HG02623 (cell line): ENCODE data around the gene RBM38.

Experiments
- ATAC-seq: cut with Tn5 transposase; IDR thresholded peaks from one replicate; pipeline ENCODE4 v1.9.1; 2021; ENCODE audit warnings: moderate library complexity; ENCODE audit not compliant: unreplicated experiment

Gene RBM38

GRCh38 chr20:57402206-57403125, 11.3 kb downstream of the RBM38 start:
- ATAC-seq = no peak

- ATAC-seq = no peak
Observed at GRCh38 chr20:57403216-57403615, 12.0 kb downstream of the RBM38 start.

- no peak for ATAC-seq
Observed at GRCh38 chr20:57404006-57404405, 12.8 kb downstream of the RBM38 start.

- ATAC-seq = no peak
Observed at GRCh38 chr20:57404419-57405072, 13.3 kb downstream of the RBM38 start.

GRCh38 chr20:57405236-57406016, 14.2 kb downstream of the RBM38 start:
- no peak for ATAC-seq

- ATAC-seq = no peak
Observed at GRCh38 chr20:57407541-57407956, 16.4 kb downstream of the RBM38 start.

GRCh38 chr20:57408131-57408530, 16.9 kb downstream of the RBM38 start:
- no peak for ATAC-seq

GRCh38 chr20:57408536-57409233, 17.5 kb downstream of the RBM38 start:
- ATAC-seq = no peak

- no peak for ATAC-seq
Observed at GRCh38 chr20:57409316-57409671, 18.1 kb downstream of the RBM38 start.

- ATAC-seq = no peak
Observed at GRCh38 chr20:57409672-57410397, 18.6 kb downstream of the RBM38 start.

GRCh38 chr20:57410398-57410920, 19.3 kb downstream of the RBM38 start:
- no peak for ATAC-seq

GRCh38 chr20:57410924-57411323, 19.7 kb downstream of the RBM38 start:
- no peak for ATAC-seq

- no peak for ATAC-seq
Observed at GRCh38 chr20:57411406-57412283, 20.4 kb downstream of the RBM38 start.

- ATAC-seq = no peak
Observed at GRCh38 chr20:57412347-57413029, 21.3 kb downstream of the RBM38 start.

- no peak for ATAC-seq
Observed at GRCh38 chr20:57413986-57414385, 22.8 kb downstream of the RBM38 start.

GRCh38 chr20:57414867-57415592, 23.8 kb downstream of the RBM38 start:
- no peak for ATAC-seq

GRCh38 chr20:57415771-57416170, 24.6 kb downstream of the RBM38 start:
- no peak for ATAC-seq
